GM19035 (cell line): ENCODE data around the gene TRAPPC6A.

Experiments
- ATAC-seq: cut with Tn5 transposase; IDR thresholded peaks from one replicate; pipeline ENCODE4 v1.9.1; 2021; ENCODE audit not compliant: unreplicated experiment

TRAPPC6A gene

GRCh38 chr19:45177817-45178261, at the start of gene TRAPPC6A:
TRAPPC6A (minus strand) TSS chr19:45178237; CDS start chr19:45178218, 19 bp downstream.
- ATAC-seq = peak; percentile 2

- ATAC-seq = no peak
Observed at GRCh38 chr19:45224645-45225044, 46.6 kb upstream of the TRAPPC6A start.

- no peak for ATAC-seq
Observed at GRCh38 chr19:45223879-45224278, 45.8 kb upstream of the TRAPPC6A start.

- ATAC-seq = no peak
Observed at GRCh38 chr19:45222724-45223123, 44.7 kb upstream of the TRAPPC6A start.

- ATAC-seq = no peak
Observed at GRCh38 chr19:45218911-45219743, 41.1 kb upstream of the TRAPPC6A start.

- ATAC-seq = no peak
Observed at GRCh38 chr19:45218426-45218825, 40.4 kb upstream of the TRAPPC6A start.

GRCh38 chr19:45217957-45218334, 39.9 kb upstream of the TRAPPC6A start:
- no peak for ATAC-seq

GRCh38 chr19:45217193-45217956, 39.3 kb upstream of the TRAPPC6A start:
- ATAC-seq = no peak

- no peak for ATAC-seq
Observed at GRCh38 chr19:45216667-45217066, 38.6 kb upstream of the TRAPPC6A start.

GRCh38 chr19:45215391-45216191, 37.6 kb upstream of the TRAPPC6A start:
- ATAC-seq = no peak

- ATAC-seq = no peak
Observed at GRCh38 chr19:45213031-45213430, 35.0 kb upstream of the TRAPPC6A start.

- ATAC-seq = no peak
Observed at GRCh38 chr19:45211751-45212381, 33.8 kb upstream of the TRAPPC6A start.

GRCh38 chr19:45206328-45206727, 28.3 kb upstream of the TRAPPC6A start:
- no peak for ATAC-seq

GRCh38 chr19:45205810-45206209, 27.8 kb upstream of the TRAPPC6A start:
- ATAC-seq = no peak

GRCh38 chr19:45202637-45203036, 24.6 kb upstream of the TRAPPC6A start:
- ATAC-seq = no peak

GRCh38 chr19:45200568-45200967, 22.5 kb upstream of the TRAPPC6A start:
- no peak for ATAC-seq

GRCh38 chr19:45195764-45196163, 17.7 kb upstream of the TRAPPC6A start:
- no peak for ATAC-seq

GRCh38 chr19:45191375-45191774, 13.3 kb upstream of the TRAPPC6A start:
- ATAC-seq = no peak

GRCh38 chr19:45189971-45190370, 11.9 kb upstream of the TRAPPC6A start:
- no peak for ATAC-seq

GRCh38 chr19:45187421-45188100, 9.5 kb upstream of the TRAPPC6A start:
- no peak for ATAC-seq
